Fibroblast of skin of abdomen (primary cell): Measurements from ENCODE around the gene IPO8. TPM values are rescaled to one million over a fixed set of nuclear protein-coding genes. Genes with fewer than 3 reads are reported as not detected.

Experiments used
- DNase-seq: peaks from one replicate; pipeline ENCODE4 v3.0.0-alpha.2; 2013
- polyA plus RNA-seq, 2 experiments: library from polyadenylated mRNA; unstranded; fragments of 120-200 nt; gene quantifications; one replicate each; pipeline ENCODE4 v1.2.1, GENCODE V29; 2013; ENCODE audit not compliant: insufficient read length in 2 of 2

The IPO8 gene
- polyA plus RNA-seq (2013, experiment 1 of 2; ENCODE audit: insufficient read length), result 27.4 TPM
- polyA plus RNA-seq (2013, experiment 2 of 2; ENCODE audit: insufficient read length), result 27.1 TPM

GRCh38 chr12:30695199-30696102 is at the start of gene IPO8:
TSS of gene IPO8 (minus strand) at chr12:30695869. CDS start at chr12:30695647, 222 bp downstream.
- DNase-seq, result peak; percentile 95

- DNase-seq, result no peak
Observed at GRCh38 chr12:30744321-30744720, 48.7 kb upstream of the IPO8 start.

- DNase-seq, result no peak
Observed at GRCh38 chr12:30740274-30740673, 44.6 kb upstream of the IPO8 start.

- no peak for DNase-seq
Observed at GRCh38 chr12:30739020-30739419, 43.4 kb upstream of the IPO8 start.

GRCh38 chr12:30732954-30733637 is 37.4 kb upstream of the IPO8 start:
- no peak for DNase-seq

- DNase-seq, result no peak
Observed at GRCh38 chr12:30730011-30730410, 34.3 kb upstream of the IPO8 start.

- DNase-seq, result no peak
Observed at GRCh38 chr12:30729547-30729946, 33.9 kb upstream of the IPO8 start.

- DNase-seq, result no peak
Observed at GRCh38 chr12:30726647-30727046, 31.0 kb upstream of the IPO8 start.

GRCh38 chr12:30725739-30726138 is 30.1 kb upstream of the IPO8 start:
- peak; percentile 88 for DNase-seq

- DNase-seq, result peak; percentile 84
Observed at GRCh38 chr12:30719060-30719459, 23.4 kb upstream of the IPO8 start.

GRCh38 chr12:30707613-30708342 is 12.1 kb upstream of the IPO8 start:
- no peak for DNase-seq

GRCh38 chr12:30706476-30706875 is 10.8 kb upstream of the IPO8 start:
- no peak for DNase-seq

- peak; percentile 23 for DNase-seq
Observed at GRCh38 chr12:30701056-30701455, 5.4 kb upstream of the IPO8 start.

GRCh38 chr12:30700216-30700900 is 4.7 kb upstream of the IPO8 start:
- no peak for DNase-seq

GRCh38 chr12:30698346-30698745 is 2.7 kb upstream of the IPO8 start:
- no peak for DNase-seq

- DNase-seq, result no peak
Observed at GRCh38 chr12:30696943-30697342, 1.3 kb upstream of the IPO8 start.

GRCh38 chr12:30696486-30696885 is 817 bp upstream of the IPO8 start:
- no peak for DNase-seq

GRCh38 chr12:30696103-30696408 is 387 bp upstream of the IPO8 start:
- no peak for DNase-seq

GRCh38 chr12:30694412-30695198 is 1.1 kb downstream of the IPO8 start:
- DNase-seq, result no peak

- no peak for DNase-seq
Observed at GRCh38 chr12:30692470-30692869, 3.2 kb downstream of the IPO8 start.

GRCh38 chr12:30691122-30691879 is 4.4 kb downstream of the IPO8 start:
- DNase-seq, result peak; percentile 64
